Suprapubic skin (tissue), 4 donors: ENCODE measurements around the gene CRK. TPM values are rescaled to one million over a fixed set of nuclear protein-coding genes. Genes with fewer than 3 reads are reported as not detected.

Experiments
- DNase-seq, 2 donors: peaks; one replicate each; pipeline ENCODE4 v3.0.0-alpha.2; 2019; ENCODE audit warnings: low spot score in 2 of 2
- H3K27ac ChIP-seq: fragments of 200-600 bp; sonication (generic); one replicate; pipeline ENCODE4 v1.5.1; 2019
- H3K27me3 ChIP-seq: fragments of 200-600 bp; sonication (generic); one replicate; pipeline ENCODE4 v1.5.1; 2019
- H3K36me3 ChIP-seq: fragments of 200-600 bp; sonication (generic); one replicate; pipeline ENCODE4 v1.5.1; 2019
- H3K4me1 ChIP-seq: fragments of 200-600 bp; sonication (generic); one replicate; pipeline ENCODE4 v1.5.1; 2019
- H3K4me3 ChIP-seq: fragments of 200-600 bp; sonication (generic); one replicate; pipeline ENCODE4 v1.5.1; 2019; ENCODE audit warnings: mild to moderate bottlenecking
- H3K9me3 ChIP-seq: fragments of 200-600 bp; sonication (generic); one replicate; pipeline ENCODE4 v1.5.1; 2019
- CTCF ChIP-seq, 2 donors: fragments of 200-600 bp in 1 of 2; fragments of 450-650 bp in 1 of 2; sonication (generic) in 1 of 2; IDR thresholded peaks; one replicate each; pipeline ENCODE4 v1.5.1; 2016 to 2019; ENCODE audit warnings: antibody characterized with exemption in 2 of 2, mild to moderate bottlenecking in 1 of 2, moderate library complexity in 1 of 2
- EP300 ChIP-seq: sonication (generic); formaldehyde crosslinking; IDR thresholded peaks from one replicate; pipeline ENCODE4 v1.6.1; 2017; ENCODE audit warnings: antibody characterized with exemption
- POLR2A ChIP-seq, 2 donors: fragments of 450-650 bp; IDR thresholded peaks; one replicate each; pipeline ENCODE4 v1.6.1; 2017; ENCODE audit warnings: antibody characterized with exemption in 2 of 2, mild to moderate bottlenecking in 2 of 2, moderate library complexity in 2 of 2
- POLR2AphosphoS5 ChIP-seq, 3 donors: sonication (generic); formaldehyde crosslinking; IDR thresholded peaks; one replicate each; pipeline ENCODE4 v1.6.1; 2017; ENCODE audit warnings: antibody characterized with exemption in 3 of 3
- WGBS: methylation state at CpG from one replicate; pipeline ENCODE4 v1.1.5; 2018; 5-methylcytosine and 5-hydroxymethylcytosine counted together
- total RNA-seq, 4 donors: library from RNA; depleted of rRNA; stranded (reverse); fragments of >200 nt; gene quantifications; one replicate each; pipeline ENCODE4 v1.1.0, GENCODE V29; 2016

The CRK gene
- total RNA-seq, 4 donors from 2014 or later = 38.9 to 53.7 (median 49.0) TPM

DNA sequence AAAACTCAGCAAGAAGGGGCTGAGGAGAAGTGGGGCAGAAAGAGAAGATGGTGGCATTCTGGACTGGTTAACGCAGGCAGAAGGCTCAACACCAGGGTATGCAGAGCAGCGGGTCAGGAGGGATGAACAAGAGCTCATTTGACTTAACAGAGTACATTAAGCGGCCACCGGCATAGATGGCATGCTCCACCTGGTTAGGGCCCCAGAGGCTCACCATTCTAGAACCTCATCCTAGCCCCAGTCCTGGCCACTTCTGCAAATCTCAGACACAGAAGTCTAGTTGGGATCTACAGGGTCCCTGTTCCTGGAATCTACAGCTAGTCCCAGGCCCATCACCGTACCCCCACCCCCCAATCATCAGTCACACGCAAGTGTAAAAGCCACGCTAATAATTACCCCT is 38.2 kb upstream of the CRK start:
- H3K36me3 ChIP-seq = peaks cover 26% of the 10 kb centered on the region
- peak in 1 of 2 donors; percentile 60 for DNase-seq
- H3K4me3 ChIP-seq = no peak overlapping the region
- H3K9me3 ChIP-seq = no peaks in the 10 kb centered on the region
- H3K27ac ChIP-seq = no peak overlapping the region
- H3K4me1 ChIP-seq = peaks cover 47% of the 10 kb centered on the region
- 80% methylated on average over 7 of the region's 7 CpGs for WGBS
- H3K27me3 ChIP-seq = no peaks in the 10 kb centered on the region
- TF ChIP-seq EP300 = no peak
- no peak for TF ChIP-seq CTCF (IDR thresholded peaks at IDR 0.05)
- TF ChIP-seq POLR2AphosphoS5 (IDR thresholded peaks at IDR 0.05) = no peak
- no peak for TF ChIP-seq POLR2A (IDR thresholded peaks at IDR 0.05)

GRCh38 chr17:1493291-1493980 is 37.4 kb upstream of the CRK start:
- Histone ChIP-seq H3K27me3 (no peaks in the 10 kb centered on the region), H3K27ac (peak overlapping the region; percentile 94), H3K36me3 (peaks cover 26% of the 10 kb centered on the region), H3K4me1 (peaks cover 48% of the 10 kb centered on the region), H3K9me3 (no peaks in the 10 kb centered on the region), H3K4me3 (peak overlapping the region; percentile 86)
- TF ChIP-seq EP300 (no peak), CTCF (IDR thresholded peaks at IDR 0.05) (no peak), POLR2A (IDR thresholded peaks at IDR 0.05) (no peak)
- WGBS = 61% methylated on average over 9 of the region's 23 CpGs
- peak in 1 of 2 donors; percentile 77 for DNase-seq

DNA sequence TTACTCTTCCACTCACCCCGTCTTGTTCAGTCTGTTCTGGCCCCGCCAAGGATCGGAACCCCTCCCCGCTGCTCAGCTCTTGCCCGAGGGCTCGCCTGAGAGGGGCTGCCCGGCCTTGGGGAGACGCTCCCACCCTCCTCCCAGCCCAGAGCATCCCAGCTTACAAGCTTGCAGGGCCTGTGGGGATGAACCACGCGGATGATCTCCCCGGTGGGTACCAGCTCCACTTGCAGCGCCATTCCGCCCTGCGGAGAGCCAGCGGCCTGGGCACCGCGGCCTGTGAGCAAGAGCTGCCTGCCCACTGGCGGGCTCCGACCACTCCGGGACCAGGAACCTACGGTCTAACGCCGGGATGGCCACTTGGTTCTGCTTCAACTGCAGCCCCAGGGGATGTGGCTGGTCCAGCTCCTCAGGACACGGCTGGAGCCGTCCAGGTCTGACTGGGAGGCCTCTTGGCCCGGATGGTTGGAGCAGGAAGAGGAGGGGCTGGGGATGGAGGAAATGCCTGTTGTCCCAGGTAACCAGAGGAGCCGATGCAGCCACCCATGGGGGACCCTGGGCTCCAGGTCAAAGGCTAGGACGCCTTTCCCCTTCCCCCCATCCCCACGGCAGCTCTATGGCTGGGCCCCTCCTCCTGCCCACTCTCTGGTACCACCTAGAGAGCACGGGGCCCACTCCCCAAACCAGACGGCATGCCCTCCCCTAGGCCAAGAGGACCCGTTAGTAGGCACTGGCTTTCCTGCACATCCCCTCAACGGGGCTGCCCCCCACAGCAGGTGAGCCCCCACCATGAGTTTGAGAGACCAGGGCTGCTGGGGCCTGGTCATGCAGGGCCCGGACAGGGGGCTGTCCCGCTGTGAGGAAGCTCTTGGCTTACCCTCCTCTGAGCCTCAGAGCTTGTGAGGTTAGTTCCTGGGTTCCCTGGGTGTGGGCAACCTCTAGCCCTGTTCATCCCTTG is 36.5 kb upstream of the CRK start, which contains the start of gene MYO1C:
TSS of gene MYO1C (minus strand) at position 438 of the 958 bp plus-strand sequence. CDS start at position 239, 199 bp downstream.
- peaks cover 50% of the 10 kb centered on the region for H3K4me1 ChIP-seq
- DNase-seq = peak in 1 of 2 donors; percentile 74
- H3K27ac ChIP-seq = peak within 1 kb of the TSS; percentile 94

DNA sequence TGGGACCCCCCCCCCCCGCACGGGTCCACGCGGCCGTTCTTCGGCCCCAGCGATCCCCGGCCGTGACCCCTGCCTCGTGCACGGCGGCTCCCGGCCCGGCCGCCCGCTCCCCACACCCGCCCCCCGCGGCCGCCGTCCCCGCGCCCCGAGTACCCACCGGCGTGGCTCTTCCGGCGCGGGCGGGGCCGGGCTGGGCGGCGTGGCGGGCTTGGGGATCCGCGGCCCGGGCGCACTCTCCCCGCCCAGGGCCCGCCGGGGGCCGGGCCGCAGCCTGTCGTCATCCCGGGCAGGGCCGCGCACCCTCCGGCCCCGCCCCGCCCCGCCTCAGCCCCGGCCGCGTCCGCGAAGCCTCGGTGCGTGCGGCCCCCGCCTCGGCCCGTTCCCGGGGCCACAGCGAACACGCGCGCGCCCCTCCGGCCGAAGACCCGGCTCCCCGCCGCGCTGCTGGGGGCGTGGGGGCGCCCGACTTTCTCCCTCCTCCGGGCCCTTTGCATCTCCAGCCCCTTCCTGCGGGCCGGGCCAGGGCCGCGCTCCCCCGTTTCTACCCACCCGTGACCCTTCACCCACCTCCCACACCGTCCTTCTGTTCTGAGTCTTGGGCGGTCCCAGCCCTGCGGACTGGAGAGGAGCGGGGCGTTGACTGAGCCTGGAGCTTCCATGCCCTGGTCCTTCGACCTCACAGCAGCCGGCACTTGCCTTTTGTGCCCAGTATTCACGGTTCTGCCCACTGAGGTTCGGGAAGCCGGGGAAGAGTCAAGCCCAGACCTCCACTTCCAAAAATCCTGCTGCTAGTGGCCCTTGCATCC is 35.6 kb upstream of the CRK start:
- WGBS = 0% methylated on average over 22 of the region's 94 CpGs
- Histone ChIP-seq H3K36me3 (peaks cover 12% of the 10 kb centered on the region), H3K27me3 (no peaks in the 10 kb centered on the region), H3K4me1 (peaks cover 59% of the 10 kb centered on the region), H3K9me3 (no peaks in the 10 kb centered on the region), H3K27ac (peak overlapping the region; percentile 94), H3K4me3 (peak overlapping the region; percentile 86)
- no peak for TF ChIP-seq CTCF (IDR thresholded peaks at IDR 0.05)
- TF ChIP-seq POLR2A (IDR thresholded peaks at IDR 0.05) = no peak
- TF ChIP-seq POLR2AphosphoS5 (IDR thresholded peaks at IDR 0.05) = no peak
- no peak for TF ChIP-seq EP300
- DNase-seq = peak in 1 of 2 donors; percentile 73

More for the DNA sequence above, 36.5 kb upstream of the CRK start, which contains the start of gene MYO1C:
- Histone ChIP-seq H3K36me3 (peaks cover 21% of the 10 kb centered on the region), H3K4me3 (peak within 1 kb of the TSS; percentile 86), H3K9me3 (no peaks in the 10 kb centered on the region), H3K27me3 (no peaks in the 10 kb centered on the region)
- TF ChIP-seq POLR2AphosphoS5 (IDR thresholded peaks at IDR 0.05) = no peak
- TF ChIP-seq CTCF (IDR thresholded peaks at IDR 0.05) = no peak
- TF ChIP-seq EP300 = no peak
- TF ChIP-seq POLR2A (IDR thresholded peaks at IDR 0.05) = no peak
- WGBS = 49% methylated on average over 7 of the region's 35 CpGs
